Calu3 (cell line): ENCODE results near the gene SPATA24. TPM values are rescaled to one million over a fixed set of nuclear protein-coding genes. Genes with fewer than 3 reads are reported as not detected.

Source experiments
- BruUV-seq: library from RNA; stranded (reverse); fragments of 400-500 nt; replicated peaks from 2 replicates; lab custom pipeline; 2021; lab: Mats Ljungman, UMichigan
- CTCF ChIA-PET: fragments of 300-600 bp; sonication (Branson Sonifier 250); formaldehyde crosslinking; loops from one replicate; lab custom pipeline; 2022; ENCODE audit warnings: antibody characterized with exemption; lab: Charles Lee
- DNase-seq: peaks from one replicate; pipeline ENCODE4 v3.0.0; 2022
- H3K27ac Mint-ChIP-seq: one replicate; pipeline ENCODE4 v1.8.0; 2022; ENCODE audit warnings: mixed read lengths; ENCODE audit not compliant: unreplicated experiment
- H3K27me3 Mint-ChIP-seq: one replicate; pipeline ENCODE4 v1.8.0; 2022; ENCODE audit warnings: mixed read lengths; ENCODE audit not compliant: unreplicated experiment
- H3K36me3 Mint-ChIP-seq: one replicate; pipeline ENCODE4 v1.8.0; 2022; ENCODE audit warnings: mild to moderate bottlenecking, moderate library complexity, mixed read lengths; ENCODE audit not compliant: insufficient read depth, unreplicated experiment
- H3K4me1 Mint-ChIP-seq: one replicate; pipeline ENCODE4 v1.8.0; 2022; ENCODE audit warnings: mild to moderate bottlenecking, low read depth, mixed read lengths; ENCODE audit not compliant: unreplicated experiment
- H3K4me3 Mint-ChIP-seq: one replicate; pipeline ENCODE4 v1.8.0; 2022; ENCODE audit warnings: mild to moderate bottlenecking, low read depth, moderate library complexity, mixed read lengths; ENCODE audit not compliant: unreplicated experiment
- H3K9me3 Mint-ChIP-seq: one replicate; pipeline ENCODE4 v1.8.0; 2022; ENCODE audit warnings: low read depth, mixed read lengths; ENCODE audit not compliant: unreplicated experiment
- CTCF ChIP-seq: fragments of 200-600 bp; IDR thresholded peaks from one replicate; pipeline ENCODE4 v1.8.0; 2022; ENCODE audit warnings: antibody characterized with exemption; ENCODE audit not compliant: unreplicated experiment
- intact Hi-C: fragments of 100-400 bp; cut with micrococcal nuclease; formaldehyde crosslinking; loops from one replicate; pipeline ENCODE4 v1.10.0; 2022; ENCODE audit not compliant: unreplicated experiment
- total RNA-seq: library from RNA; stranded (reverse); gene quantifications from 2 replicates; pipeline ENCODE4 v1.2.3, GENCODE V29; 2022

Gene SPATA24
- total RNA-seq, 1 experiment from 2014 or later = 6.8 TPM

GRCh38 chr5:139382807-139383206, 21.1 kb downstream of the SPATA24 start:
- H3K27ac Mint-ChIP-seq = no peak overlapping the region
- BruUV-seq = no TSS peak
- DNase-seq = no peak
- H3K9me3 Mint-ChIP-seq = no peaks in the 10 kb centered on the region
- intact Hi-C loops = no loop called here
- CTCF ChIA-PET = interaction anchor here (0.6 kb wide), 1 partner anchor 8 kb away, joined by 8 read pairs; no protein-coding TSS in a partner anchor
- peaks cover 29% of the 10 kb centered on the region for H3K4me1 Mint-ChIP-seq
- TF ChIP-seq CTCF = no peak
- peaks cover 6% of the 10 kb centered on the region for H3K36me3 Mint-ChIP-seq
- H3K4me3 Mint-ChIP-seq = no peak overlapping the region
- H3K27me3 Mint-ChIP-seq = no peaks in the 10 kb centered on the region

DNA sequence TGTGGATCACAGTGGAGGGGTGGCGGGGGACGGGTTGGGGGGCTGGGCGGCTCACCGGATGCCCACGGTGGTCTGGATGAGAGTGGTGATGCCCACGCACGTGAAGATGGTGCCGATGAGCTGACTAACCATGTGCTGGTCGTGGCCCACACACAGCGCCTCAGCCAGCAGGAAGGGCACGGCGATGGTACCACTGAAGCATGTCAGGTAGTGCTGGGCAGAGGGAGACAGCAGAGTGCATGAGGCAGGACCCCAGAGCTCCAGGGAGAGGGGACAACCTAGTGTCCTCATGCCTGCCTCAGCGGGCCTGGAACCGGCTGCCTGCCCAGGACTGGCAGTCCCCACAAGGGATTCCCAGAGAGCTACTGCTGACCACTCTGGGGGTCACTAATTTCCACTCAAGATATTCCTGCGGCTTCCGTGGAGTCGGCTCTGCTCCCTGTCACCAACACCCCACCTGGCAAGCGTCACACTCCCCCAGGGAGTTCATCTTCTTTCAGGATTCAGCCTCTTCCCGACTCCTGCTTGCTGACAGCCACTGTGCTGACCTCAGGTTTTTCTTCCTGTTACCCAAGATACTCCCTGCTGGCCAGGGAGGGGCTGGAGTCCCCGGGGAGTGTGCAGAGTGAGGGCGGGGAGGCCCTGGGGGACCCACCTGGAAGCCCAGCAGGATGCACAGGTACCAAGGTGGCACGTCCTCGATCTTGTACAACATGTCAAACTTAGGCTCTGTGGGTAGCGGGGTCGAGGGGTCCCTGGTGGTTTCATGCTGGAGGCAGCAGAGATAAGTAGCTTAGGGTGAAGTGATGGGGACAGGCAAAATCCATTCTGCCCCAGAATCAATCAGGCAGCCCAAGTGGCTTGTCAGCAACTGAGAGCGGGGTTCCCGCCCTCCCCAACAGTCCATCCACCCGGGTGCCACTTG, 21.8 kb downstream of the SPATA24 start:
- Mint-ChIP-seq H3K9me3 (no peaks in the 10 kb centered on the region), H3K4me3 (no peak overlapping the region), H3K27ac (peak overlapping the region; percentile 34), H3K4me1 (peaks cover 29% of the 10 kb centered on the region), H3K27me3 (no peaks in the 10 kb centered on the region), H3K36me3 (peaks cover 6% of the 10 kb centered on the region)
- intact Hi-C loops = no loop called here
- CTCF ChIA-PET = no interaction called here
- no TSS peak for BruUV-seq
- DNase-seq = no peak
- TF ChIP-seq CTCF = no peak

DNA sequence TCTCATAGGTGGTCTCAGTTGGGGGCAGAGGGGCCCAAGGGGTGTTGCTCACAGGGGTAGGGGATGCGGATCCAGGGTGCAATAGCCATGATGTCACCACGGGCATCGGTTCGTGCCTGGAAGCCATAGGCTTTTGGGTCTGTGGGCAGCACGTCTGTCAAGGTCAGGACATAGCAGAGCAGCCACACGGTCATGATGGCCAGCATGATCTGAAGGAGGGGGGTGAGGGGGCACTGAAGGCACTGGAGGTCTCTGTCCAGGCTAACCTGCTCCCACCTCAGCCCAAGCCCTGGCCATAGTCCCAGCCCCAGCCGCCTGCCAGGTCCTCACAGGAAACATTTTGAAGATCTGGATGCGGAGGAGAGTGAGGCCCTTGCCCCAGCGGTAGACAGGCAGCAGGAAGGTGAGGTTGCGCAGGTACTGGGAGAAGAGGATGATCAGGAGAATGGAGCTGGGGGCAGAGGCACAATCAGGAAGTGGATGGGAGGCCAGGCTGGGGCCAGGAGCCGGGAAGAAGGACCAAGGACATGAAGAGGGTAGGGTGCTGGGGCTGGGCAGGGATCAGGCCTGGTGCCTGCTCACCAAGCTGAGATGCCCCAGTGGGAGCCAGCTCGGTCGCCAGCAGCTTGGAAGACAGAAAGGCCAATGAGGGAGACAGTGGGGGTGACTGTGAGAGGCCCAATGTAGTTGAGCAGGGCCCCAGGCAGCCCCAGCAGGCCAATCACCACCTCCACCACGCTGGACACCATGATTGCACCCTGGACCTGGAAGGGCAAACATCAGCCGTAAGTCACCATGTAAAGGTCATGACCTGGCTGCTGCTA, 24.1 kb downstream of the SPATA24 start:
- Mint-ChIP-seq H3K27me3 (no peaks in the 10 kb centered on the region), H3K9me3 (no peaks in the 10 kb centered on the region), H3K4me1 (peaks cover 19% of the 10 kb centered on the region), H3K27ac (no peak overlapping the region), H3K4me3 (no peak overlapping the region), H3K36me3 (peaks cover 6% of the 10 kb centered on the region)
- DNase-seq = no peak
- BruUV-seq = no TSS peak
- CTCF ChIA-PET = no interaction called here
- intact Hi-C loops = no loop called here
- TF ChIP-seq CTCF = no peak

DNA sequence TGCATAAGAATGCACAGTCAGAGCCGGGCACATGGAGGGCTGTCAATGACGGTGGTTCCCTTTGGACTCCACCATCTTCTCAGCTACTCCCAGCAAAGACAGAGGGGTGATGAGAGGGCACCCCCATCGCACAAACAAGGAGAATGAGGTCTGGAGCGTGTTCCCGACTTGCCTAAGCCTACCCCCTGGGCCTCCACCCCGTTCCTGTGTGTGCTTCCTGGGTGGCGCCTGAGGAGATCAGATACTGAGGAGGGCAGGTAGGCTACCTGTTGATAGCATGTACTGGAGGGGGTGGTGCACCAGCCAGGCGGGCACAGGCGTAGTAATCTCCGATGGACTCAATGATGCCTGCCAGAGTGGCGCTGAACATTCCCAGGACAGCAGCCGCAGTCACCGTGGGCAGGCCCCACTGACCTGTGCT, 24.9 kb downstream of the SPATA24 start:
- DNase-seq = no peak
- no peak overlapping the region for H3K4me3 Mint-ChIP-seq
- CTCF ChIA-PET = no interaction called here
- H3K27ac Mint-ChIP-seq = no peak overlapping the region
- H3K27me3 Mint-ChIP-seq = no peaks in the 10 kb centered on the region
- intact Hi-C loops = no loop called here
- no peaks in the 10 kb centered on the region for H3K9me3 Mint-ChIP-seq
- H3K36me3 Mint-ChIP-seq = peaks cover under 1% of the 10 kb centered on the region
- no peak for TF ChIP-seq CTCF
- H3K4me1 Mint-ChIP-seq = peaks cover 14% of the 10 kb centered on the region
- no TSS peak for BruUV-seq
